Bone marrow (tissue), 2 donors: ENCODE data around the gene SPANXN2.
"Not testable (repeated sequence)": the region's sequence is repeated elsewhere in the genome, so short reads cannot be mapped to it uniquely, and the experiment has no call there.

Source experiments
- DNase-seq, 2 donors: peaks; one replicate each; lab custom pipeline; 2025; lab: John Stamatoyannopoulos, UW

SPANXN2 gene, protein sequence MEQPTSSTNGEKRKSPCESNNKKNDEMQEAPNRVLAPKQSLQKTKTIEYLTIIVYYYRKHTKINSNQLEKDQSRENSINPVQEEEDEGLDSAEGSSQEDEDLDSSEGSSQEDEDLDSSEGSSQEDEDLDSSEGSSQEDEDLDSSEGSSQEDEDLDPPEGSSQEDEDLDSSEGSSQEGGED

DNA sequence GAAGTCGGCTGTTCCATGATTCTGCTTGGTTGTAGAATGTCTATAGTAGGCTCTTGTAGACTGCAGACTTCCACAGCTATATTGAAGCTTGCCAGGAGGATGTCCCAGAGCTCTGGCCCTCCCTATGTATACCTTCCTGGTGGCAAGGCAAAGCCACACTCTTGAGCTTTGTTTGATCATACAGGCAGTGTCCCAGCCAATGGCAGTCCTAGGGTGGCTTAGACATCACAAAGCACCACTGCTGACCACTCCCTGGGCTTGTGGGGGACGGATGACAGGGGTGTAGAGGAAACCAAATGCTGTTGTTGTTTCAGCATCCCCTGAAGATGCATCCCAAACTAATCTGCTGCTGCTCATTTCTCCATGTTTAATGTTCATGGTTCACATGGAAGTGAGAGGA lies at the start of gene SPANXN2:
Gene SPANXN2, minus strand, starts transcription at position 101 of the 400 bp plus-strand sequence. Its CDS starts 84 bp downstream, at position 17.
- not testable (repeated sequence) for DNase-seq

DNA sequence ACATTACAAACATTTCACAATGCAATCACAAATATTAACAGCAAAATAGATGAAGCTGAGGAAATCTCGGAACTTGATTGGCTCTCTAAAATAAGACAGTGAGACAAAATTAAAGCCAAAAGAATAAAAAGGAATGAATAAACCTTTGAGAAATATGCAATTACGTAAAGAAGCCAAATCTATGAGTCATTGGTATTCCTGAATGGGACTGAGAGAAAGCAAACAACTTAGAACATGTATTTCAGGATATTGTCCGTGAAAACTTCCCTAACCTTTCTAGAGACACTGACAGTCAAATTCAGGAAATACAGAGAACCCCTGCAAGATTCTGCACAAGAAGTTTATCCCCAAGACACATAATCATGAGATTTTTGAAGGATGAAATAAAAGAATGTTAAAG lies 48.4 kb upstream of the SPANXN2 start:
- no peak for DNase-seq

DNA sequence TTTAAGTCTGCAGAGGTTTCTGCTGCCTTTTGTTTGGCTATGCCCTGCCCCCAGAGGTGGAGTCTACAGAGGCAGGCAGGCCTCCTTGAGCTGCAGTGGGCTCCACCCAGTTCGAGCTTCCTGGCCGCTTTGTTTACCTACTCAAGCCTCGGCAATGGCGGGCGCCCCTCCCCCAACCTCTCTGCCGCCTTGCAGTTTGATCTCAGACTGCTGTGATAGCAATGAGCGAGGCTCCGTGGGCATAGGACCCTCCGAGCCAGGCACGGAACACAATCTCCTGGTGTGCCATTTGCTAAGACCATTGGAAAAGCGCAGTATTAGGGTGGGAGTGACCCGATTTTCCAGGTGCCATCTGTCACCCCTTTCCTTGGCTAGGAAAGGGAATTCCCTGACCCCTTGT lies 47.2 kb upstream of the SPANXN2 start:
- not testable (repeated sequence) for DNase-seq

DNA sequence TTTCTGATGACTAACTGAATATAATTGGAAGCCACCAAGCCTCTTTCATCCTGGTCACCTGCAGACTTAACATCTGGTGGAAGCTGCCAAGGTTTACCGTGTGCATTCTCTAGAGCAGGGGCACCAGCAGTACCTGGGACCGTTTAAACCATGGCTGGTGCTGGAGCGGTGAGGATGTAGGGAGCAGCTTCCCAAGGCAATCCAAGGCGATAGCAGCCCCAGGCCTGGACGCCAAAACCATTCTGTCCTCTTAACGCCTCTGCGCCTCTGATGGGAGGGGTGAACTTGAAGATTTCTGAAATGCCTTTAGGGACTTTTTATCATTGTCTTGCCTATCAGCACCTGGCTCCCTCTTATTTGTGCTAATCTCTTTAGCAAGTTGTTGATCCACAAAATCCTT lies 37.3 kb upstream of the SPANXN2 start:
- no peak for DNase-seq

DNA sequence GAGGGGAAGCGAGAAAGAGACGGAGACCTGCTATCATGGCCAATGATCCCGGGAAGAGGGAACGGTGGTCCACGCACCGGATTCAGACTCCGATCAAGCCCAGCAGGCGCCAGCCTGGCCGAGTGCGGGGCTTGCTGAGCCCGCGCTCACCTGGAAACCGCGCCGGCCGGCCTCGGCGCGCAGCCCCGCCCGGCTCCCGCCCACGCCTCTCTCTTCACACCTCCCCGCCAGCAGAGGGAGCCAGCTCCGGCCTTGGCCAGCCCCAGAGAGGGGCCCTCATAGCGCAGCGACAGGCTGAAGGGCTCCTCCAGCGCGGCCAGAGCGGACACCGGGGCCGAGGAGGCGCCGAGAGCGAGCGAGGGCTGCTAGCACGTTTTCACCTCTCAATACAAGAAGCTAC lies 36.8 kb upstream of the SPANXN2 start:
- DNase-seq, result no peak

DNA sequence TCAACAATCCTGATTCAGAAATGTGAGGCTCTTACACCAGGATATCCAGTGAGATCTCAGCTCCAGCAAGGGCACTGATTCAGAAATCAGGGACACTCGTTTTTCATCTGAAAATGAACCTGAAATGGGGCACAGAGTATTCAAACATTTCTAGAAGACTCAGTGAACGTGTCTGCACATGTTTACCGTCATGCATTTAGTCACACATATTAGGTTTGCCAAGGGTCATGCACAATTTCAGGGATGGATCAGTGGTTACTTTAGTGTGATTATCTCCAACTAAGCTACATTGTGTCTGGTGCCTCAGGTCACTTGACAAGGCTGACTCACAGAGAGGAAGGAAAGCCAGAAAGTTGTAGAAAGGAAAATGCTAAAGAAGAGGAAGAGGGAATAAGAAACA lies 33.6 kb upstream of the SPANXN2 start:
- DNase-seq, result no peak

DNA sequence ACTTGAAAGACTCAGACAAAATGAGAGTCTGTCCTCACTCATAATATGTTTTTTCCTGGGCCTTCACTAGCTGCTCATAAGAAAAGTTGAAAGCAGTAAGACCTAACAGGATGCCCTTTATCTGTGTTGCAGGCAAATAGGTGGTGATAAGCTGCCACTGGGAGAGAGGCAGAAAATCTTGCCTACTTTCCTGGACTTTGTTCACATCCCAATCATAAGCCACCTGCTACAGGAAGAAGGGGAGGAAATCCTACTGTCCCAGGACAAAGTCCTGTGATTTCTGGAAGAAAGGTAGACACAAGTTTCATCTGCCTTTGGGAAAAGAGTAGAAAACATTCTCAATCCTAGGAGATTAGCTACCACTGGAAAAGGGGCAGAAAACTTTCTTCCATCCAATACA lies 13.3 kb upstream of the SPANXN2 start:
- no peak for DNase-seq

DNA sequence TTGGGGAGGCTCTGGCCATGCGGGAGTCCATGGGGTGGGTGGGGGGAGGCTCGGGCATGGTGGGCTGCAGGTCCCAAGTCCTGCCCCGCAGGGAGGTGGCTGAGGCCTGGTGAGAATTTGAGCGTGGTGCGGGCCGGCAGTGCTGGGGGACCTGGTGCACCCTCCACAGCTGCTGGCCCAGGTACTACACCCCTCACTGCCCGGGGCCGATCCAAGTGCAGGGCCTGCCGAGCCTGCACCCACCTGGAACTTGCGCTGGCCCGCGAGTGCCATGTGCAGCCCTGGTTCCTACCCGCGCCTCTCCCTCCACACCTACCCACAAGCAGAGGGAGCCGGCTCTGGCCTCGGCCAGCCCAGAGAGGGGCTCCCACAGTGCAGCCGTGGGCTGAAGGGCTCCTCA lies 5.7 kb upstream of the SPANXN2 start:
- DNase-seq, result no peak

DNA sequence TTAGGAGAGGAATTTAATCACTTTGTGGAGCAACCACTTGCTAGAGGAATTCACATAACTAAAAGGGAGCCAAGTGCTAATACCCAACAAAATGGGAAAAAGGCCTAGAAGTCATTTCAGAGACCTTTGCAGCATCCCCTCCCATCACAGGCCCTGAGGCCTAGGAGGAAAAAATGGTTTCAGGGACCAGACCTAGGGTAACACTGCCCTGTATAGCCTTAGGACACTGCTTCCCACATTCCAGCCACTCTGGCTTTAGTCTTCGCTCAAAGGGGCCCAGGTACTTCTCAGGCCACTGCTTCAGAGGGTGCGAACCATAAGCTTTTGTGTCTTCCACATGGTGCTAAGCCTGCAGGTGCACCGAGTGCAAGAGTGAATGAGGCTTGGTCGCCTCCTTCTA lies 19.1 kb downstream of the SPANXN2 start:
- DNase-seq, result no peak

DNA sequence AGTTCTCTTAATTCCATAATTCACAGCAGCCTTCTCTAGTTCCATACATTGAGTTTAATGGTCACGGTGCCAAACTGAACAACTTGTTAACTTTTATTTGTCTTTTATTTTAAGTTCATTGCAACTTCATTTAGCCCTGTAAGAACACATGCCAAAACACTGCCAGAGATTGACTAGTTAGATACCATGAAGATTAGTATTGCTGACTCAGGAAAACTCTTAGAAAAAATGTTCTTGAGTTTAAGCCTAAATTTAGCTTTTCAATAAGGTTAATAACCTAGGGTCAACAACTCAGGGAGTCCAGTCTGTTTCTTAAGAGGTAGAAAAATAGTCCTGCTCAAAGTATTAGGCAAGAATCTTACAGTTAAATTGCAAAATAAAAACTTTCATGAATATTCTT lies 25.7 kb downstream of the SPANXN2 start:
- no peak for DNase-seq

DNA sequence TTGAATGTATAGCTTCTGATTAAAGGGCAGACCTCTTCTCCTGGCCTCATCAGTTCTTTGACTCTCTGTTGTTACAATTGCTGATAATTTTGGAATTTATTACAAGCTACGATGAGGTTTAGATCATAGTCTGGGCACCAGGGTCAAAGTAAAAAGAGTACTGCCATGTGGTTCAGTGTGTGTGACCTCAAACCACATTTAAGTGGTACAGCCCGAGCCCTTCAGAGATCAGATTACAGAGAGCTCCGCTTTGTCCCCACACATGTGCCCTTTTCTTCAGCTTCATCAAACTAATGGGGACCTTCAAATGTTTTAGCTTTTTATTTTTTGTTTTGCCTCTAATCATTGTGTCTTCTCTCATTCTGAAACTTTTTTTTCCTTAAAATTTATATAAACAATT lies 37.1 kb downstream of the SPANXN2 start:
- no peak for DNase-seq

DNA sequence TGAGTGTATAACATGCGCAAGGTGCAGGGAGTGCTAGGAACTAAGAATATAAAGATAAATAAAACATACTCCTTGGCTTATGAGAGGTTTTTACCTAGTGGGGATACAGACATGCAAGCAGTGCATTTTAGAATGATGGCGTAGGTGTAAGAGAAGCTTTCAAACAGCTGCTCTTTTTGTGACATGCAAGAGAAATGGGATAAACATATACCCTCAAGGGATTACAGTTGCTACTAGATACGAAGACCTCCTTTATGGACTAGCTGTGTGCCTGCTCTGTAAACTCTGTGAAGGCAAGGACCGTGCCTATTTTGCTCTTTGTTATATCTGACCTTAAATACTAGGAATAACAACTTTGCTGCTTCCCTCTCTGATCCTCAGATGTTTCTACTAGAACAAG lies 45.6 kb downstream of the SPANXN2 start:
- DNase-seq, result no peak

DNA sequence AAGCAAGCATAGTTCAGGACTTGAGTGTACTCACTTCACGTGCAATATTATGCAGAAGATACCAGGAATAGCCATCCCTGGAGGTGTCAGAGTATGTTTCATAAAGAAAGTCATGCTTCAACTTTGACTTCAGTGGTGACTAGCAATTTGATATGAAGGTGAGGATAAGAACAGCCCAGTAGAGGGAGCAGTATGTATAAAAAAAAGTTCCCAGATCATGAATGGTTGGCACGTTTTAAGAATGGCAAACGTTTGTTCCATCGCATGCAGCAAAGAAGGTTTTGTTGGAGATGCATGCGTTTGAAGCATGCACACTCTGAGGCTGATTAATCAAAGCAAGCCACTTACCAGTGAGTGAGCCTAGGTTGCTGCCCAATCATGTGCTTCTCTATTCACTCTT lies 51.2 kb downstream of the SPANXN2 start:
- no peak for DNase-seq

DNA sequence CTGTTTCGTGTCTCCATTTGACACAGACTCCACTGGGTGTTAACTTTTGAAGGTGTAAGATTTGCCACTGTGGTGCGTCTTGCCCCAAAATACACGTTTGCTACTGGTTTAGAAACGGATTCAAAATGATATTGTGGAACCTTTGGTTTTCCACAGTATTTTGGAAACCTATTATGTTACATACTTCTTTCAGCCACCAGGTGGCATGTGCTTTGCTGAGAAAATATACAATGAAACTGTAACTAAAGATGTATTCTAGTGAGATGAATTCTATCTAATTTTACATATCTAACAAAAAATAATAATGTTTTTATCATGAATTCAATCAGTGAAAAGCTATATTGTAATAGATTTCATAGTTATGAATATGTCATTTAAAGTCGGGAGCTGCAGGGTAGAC lies 56.2 kb downstream of the SPANXN2 start:
- no peak for DNase-seq

DNA sequence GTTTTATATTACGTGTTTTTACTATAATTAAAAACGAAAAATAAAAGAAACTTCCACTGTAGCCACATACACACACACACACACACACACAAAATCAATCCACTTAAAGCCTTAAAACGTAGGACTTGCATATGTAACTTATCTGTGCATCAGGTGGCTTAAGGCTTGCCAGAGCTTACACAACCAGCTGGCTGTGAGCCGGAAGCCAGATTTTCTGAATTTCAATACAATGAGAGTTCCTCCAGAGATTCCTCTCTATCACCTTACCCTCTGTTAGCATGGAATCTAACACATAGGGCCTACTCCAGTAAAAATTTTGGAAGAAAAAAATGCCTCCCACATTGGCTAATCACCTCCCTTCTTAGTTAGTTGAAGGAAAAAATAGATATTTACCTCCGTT lies 56.8 kb downstream of the SPANXN2 start:
- no peak for DNase-seq
